ENCODE data around the gene SOBP.

SOBP gene

GRCh38 chr6:107613651-107614379, 123.9 kb downstream of the SOBP start:
- DNase-seq, result no peak

- DNase-seq, result no peak
Observed at GRCh38 chr6:107614828-107615227, 124.9 kb downstream of the SOBP start.

GRCh38 chr6:107616775-107617174, 126.9 kb downstream of the SOBP start:
- DNase-seq, result peak in 1 of 56 donors; percentile 9

GRCh38 chr6:107617341-107617932, 127.5 kb downstream of the SOBP start:
- DNase-seq, result no peak

- no peak for DNase-seq
Observed at GRCh38 chr6:107618672-107619071, 128.8 kb downstream of the SOBP start.

GRCh38 chr6:107620732-107621131, 130.8 kb downstream of the SOBP start:
- no peak for DNase-seq

- DNase-seq, result no peak
Observed at GRCh38 chr6:107621229-107621937, 131.5 kb downstream of the SOBP start.

GRCh38 chr6:107622269-107622668, 132.4 kb downstream of the SOBP start:
- no peak for DNase-seq

- no peak for DNase-seq
Observed at GRCh38 chr6:107624050-107624449, 134.1 kb downstream of the SOBP start.

GRCh38 chr6:107624541-107624940, 134.6 kb downstream of the SOBP start:
- DNase-seq, result no peak

GRCh38 chr6:107625264-107625663, 135.3 kb downstream of the SOBP start:
- no peak for DNase-seq

- DNase-seq, result no peak
Observed at GRCh38 chr6:107626645-107627044, 136.7 kb downstream of the SOBP start.

GRCh38 chr6:107627969-107628368, 138.1 kb downstream of the SOBP start:
- DNase-seq, result no peak

GRCh38 chr6:107628878-107629277, 139.0 kb downstream of the SOBP start:
- no peak for DNase-seq

GRCh38 chr6:107629548-107630129, 139.7 kb downstream of the SOBP start:
- no peak for DNase-seq

- DNase-seq, result no peak
Observed at GRCh38 chr6:107630348-107630977, 140.5 kb downstream of the SOBP start.

GRCh38 chr6:107632381-107633136, 142.6 kb downstream of the SOBP start:
- DNase-seq, result no peak

GRCh38 chr6:107633680-107634323, 143.9 kb downstream of the SOBP start:
- peak in 3 of 56 donors; percentile 16 to 39 (median 30) for DNase-seq

- peak in 2 of 56 donors; percentile 18 to 30 for DNase-seq
Observed at GRCh38 chr6:107634324-107635056, 144.6 kb downstream of the SOBP start.

All from amygdala (tissue), 56 donors.